Measurements from ENCODE around the gene C1QTNF6. TPM values are rescaled to one million over a fixed set of nuclear protein-coding genes. Genes with fewer than 3 reads are reported as not detected.

Gene C1QTNF6
- total and polyA plus RNA-seq, 2 of the 4 experiments (the other 2 are of a cell fraction) = 1.1 to 10.9 TPM

GRCh38 chr22:37151401-37151800 lies 36.6 kb downstream of the C1QTNF6 start:
- Histone ChIP-seq H3K79me1 (ENCODE audit: low read depth in 1 of 2, low read length in 2 of 2) (no peaks in the 10 kb centered on the region), H3K14ac (replicated peaks; ENCODE audit: low read depth, low read length) (no peak overlapping the region), H3K27ac (ENCODE audit: insufficient read depth, low read length) (no peak overlapping the region), H3K4me1 (ENCODE audit: control insufficient read depth, insufficient read depth, low read length) (no peaks in the 10 kb centered on the region), H3K4me2 (ENCODE audit: low read depth, low read length) (no peak overlapping the region), H2BK120ac (ENCODE audit: low read depth, low read length) (no peak overlapping the region), H4K91ac (ENCODE audit: insufficient read depth, low read depth, low read length) (no peak overlapping the region), H4K8ac (ENCODE audit: low read depth in 2 of 2, low read length in 2 of 2) (no peak overlapping the region), H3K9me1 (ENCODE audit: insufficient read depth, low read length) (no peaks in the 10 kb centered on the region), H2BK15ac (ENCODE audit: low read depth, low read length) (no peak overlapping the region), H2BK5ac (ENCODE audit: low read depth, low read length, poor library complexity, severe bottlenecking) (no peak overlapping the region), H3K9me3 (ENCODE audit: control insufficient read depth, insufficient read depth, low read length) (peaks cover 4% of the 10 kb centered on the region), H3K18ac (ENCODE audit: low read depth, low read length) (no peak overlapping the region), H3K56ac (ENCODE audit: extremely low read depth, insufficient read depth, low read length) (no peak overlapping the region), H2AFZ (replicated peaks; ENCODE audit: low read length, poor library complexity) (no peak overlapping the region), H4K5ac (ENCODE audit: low read depth, low read length) (no peak overlapping the region), H3K9ac (ENCODE audit: low read depth, low read length) (no peak overlapping the region), H3K4ac (ENCODE audit: low read depth, low read length) (no peak overlapping the region), H2AK5ac (ENCODE audit: low read depth, low read length) (no peak overlapping the region), H2AK9ac (replicated peaks; ENCODE audit: low read depth, low read length, poor library complexity) (no peak overlapping the region), H3K23ac (ENCODE audit: low read depth, low read length) (no peak overlapping the region), H3K36me3 (ENCODE audit: control insufficient read depth, insufficient read depth, low read length) (no peaks in the 10 kb centered on the region), H3K27me3 (ENCODE audit: control insufficient read depth, insufficient read depth, low read length) (peaks cover 31% of the 10 kb centered on the region), H3K4me3 (ENCODE audit: insufficient read depth, low read depth, low read length) (no peak overlapping the region), H2BK20ac (ENCODE audit: low read depth, low read length) (no peak overlapping the region), H4K20me1 (ENCODE audit: insufficient read depth, low read length) (no peaks in the 10 kb centered on the region)
- ChIA-PET CTCF (no interaction called here), POLR2A (ENCODE audit: unreplicated experiment) (interaction anchor here (0.6 kb wide), 1 partner anchor 19 kb away, joined by 3 read pairs; no protein-coding TSS in a partner anchor)
- ATAC-seq (ENCODE audit: low read depth) (no peak), DNase-seq (no peak)
- BruUV-seq (replicated peaks) = no TSS peak
- TF ChIP-seq ELK1 (IDR thresholded peaks at IDR 0.05; ENCODE audit: borderline replicate concordance, low read depth, low read length) (no peak), RCOR1 (IDR thresholded peaks at IDR 0.05; ENCODE audit: insufficient replicate concordance, low read length) (no peak), POLR2A (IDR thresholded peaks at IDR 0.05; ENCODE audit: low read depth, low read length) (no peak), RFX5 (IDR thresholded peaks at IDR 0.05; ENCODE audit: low read depth, low read length) (no peak), NFE2L2 (IDR thresholded peaks at IDR 0.05; ENCODE audit: low read depth, low read length) (no peak), CEBPB (IDR thresholded peaks at IDR 0.05; ENCODE audit: low read depth, low read length) (no peak), BHLHE40 (IDR thresholded peaks at IDR 0.05; ENCODE audit: low read depth, low read length) (no peak), SMC3 (IDR thresholded peaks at IDR 0.05; ENCODE audit: low read depth, low read length) (no peak), MAFK (IDR thresholded peaks at IDR 0.05; ENCODE audit: low read depth, low read length) (no peak), FOS (IDR thresholded peaks at IDR 0.05; ENCODE audit: low read depth, low read length) (no peak), MXI1 (IDR thresholded peaks at IDR 0.05; ENCODE audit: borderline replicate concordance, low read depth, low read length) (no peak)
- TF ChIP-seq, protein P1, sequence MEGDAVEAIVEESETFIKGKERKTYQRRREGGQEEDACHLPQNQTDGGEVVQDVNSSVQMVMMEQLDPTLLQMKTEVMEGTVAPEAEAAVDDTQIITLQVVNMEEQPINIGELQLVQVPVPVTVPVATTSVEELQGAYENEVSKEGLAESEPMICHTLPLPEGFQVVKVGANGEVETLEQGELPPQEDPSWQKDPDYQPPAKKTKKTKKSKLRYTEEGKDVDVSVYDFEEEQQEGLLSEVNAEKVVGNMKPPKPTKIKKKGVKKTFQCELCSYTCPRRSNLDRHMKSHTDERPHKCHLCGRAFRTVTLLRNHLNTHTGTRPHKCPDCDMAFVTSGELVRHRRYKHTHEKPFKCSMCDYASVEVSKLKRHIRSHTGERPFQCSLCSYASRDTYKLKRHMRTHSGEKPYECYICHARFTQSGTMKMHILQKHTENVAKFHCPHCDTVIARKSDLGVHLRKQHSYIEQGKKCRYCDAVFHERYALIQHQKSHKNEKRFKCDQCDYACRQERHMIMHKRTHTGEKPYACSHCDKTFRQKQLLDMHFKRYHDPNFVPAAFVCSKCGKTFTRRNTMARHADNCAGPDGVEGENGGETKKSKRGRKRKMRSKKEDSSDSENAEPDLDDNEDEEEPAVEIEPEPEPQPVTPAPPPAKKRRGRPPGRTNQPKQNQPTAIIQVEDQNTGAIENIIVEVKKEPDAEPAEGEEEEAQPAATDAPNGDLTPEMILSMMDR (conservative IDR thresholded peaks at IDR 0.05; ENCODE audit: low read depth, low read length) = no peak
- intact Hi-C loops (cut with micrococcal nuclease) = no loop called here
- dilution Hi-C loops (cut with HindIII; ENCODE audit: low sequenced_read_pairs, unreplicated experiment) = no loop called here
- in situ Hi-C loops (cut with MboI; ENCODE audit: low sequenced_read_pairs) = no loop called here
